ENCODE measurements around the gene MOB4.

MOB4 gene

GRCh38 chr2:197487385-197487784, 28.5 kb upstream of the MOB4 start:
- Mint-ChIP-seq H3K27me3 (ENCODE audit: low read depth, poor library complexity) (no peaks in the 10 kb centered on the region), H3K4me3 (no peak overlapping the region), H3K4me1 (no peaks in the 10 kb centered on the region), H3K27ac (no peak overlapping the region), H3K9me3 (peaks cover 8% of the 10 kb centered on the region), H3K36me3 (ENCODE audit: low read depth) (peaks cover 74% of the 10 kb centered on the region)
- DNase-seq = no peak
- no peak for TF ChIP-seq CTCF (IDR thresholded peaks at IDR 0.05)

GRCh38 chr2:197495433-197496134, 20.3 kb upstream of the MOB4 start:
- Mint-ChIP-seq H3K27ac (no peak overlapping the region), H3K4me3 (no peak overlapping the region), H3K9me3 (no peaks in the 10 kb centered on the region), H3K36me3 (ENCODE audit: low read depth) (peaks cover 59% of the 10 kb centered on the region), H3K27me3 (ENCODE audit: low read depth, poor library complexity) (no peaks in the 10 kb centered on the region), H3K4me1 (peaks cover 41% of the 10 kb centered on the region)
- DNase-seq = no peak
- no peak for TF ChIP-seq CTCF (IDR thresholded peaks at IDR 0.05)

GRCh38 chr2:197496695-197497094, 19.2 kb upstream of the MOB4 start:
- no peak for DNase-seq
- H3K27ac Mint-ChIP-seq = no peak overlapping the region
- TF ChIP-seq CTCF (IDR thresholded peaks at IDR 0.05) = no peak
- H3K4me1 Mint-ChIP-seq = peaks cover 52% of the 10 kb centered on the region
- H3K9me3 Mint-ChIP-seq = no peaks in the 10 kb centered on the region
- H3K4me3 Mint-ChIP-seq = peak overlapping the region; percentile 92
- H3K36me3 Mint-ChIP-seq (ENCODE audit: low read depth) = peaks cover 57% of the 10 kb centered on the region
- no peaks in the 10 kb centered on the region for H3K27me3 Mint-ChIP-seq (ENCODE audit: low read depth, poor library complexity)

- H3K4me1 Mint-ChIP-seq = peaks cover 59% of the 10 kb centered on the region
- no peaks in the 10 kb centered on the region for H3K9me3 Mint-ChIP-seq
- TF ChIP-seq CTCF (IDR thresholded peaks at IDR 0.05) = no peak
- DNase-seq = no peak
- H3K36me3 Mint-ChIP-seq (ENCODE audit: low read depth) = peaks cover 61% of the 10 kb centered on the region
- no peak overlapping the region for H3K27ac Mint-ChIP-seq
- H3K4me3 Mint-ChIP-seq = peak overlapping the region; percentile 92
- no peaks in the 10 kb centered on the region for H3K27me3 Mint-ChIP-seq (ENCODE audit: low read depth, poor library complexity)
These were observed 18.5 kb upstream of the MOB4 start for GRCh38 chr2:197497326-197497725.

- Mint-ChIP-seq H3K36me3 (ENCODE audit: low read depth) (peaks cover 61% of the 10 kb centered on the region), H3K4me1 (peaks cover 65% of the 10 kb centered on the region), H3K27me3 (ENCODE audit: low read depth, poor library complexity) (no peaks in the 10 kb centered on the region), H3K4me3 (peak overlapping the region; percentile 92), H3K27ac (peak overlapping the region; percentile 100), H3K9me3 (no peaks in the 10 kb centered on the region)
- TF ChIP-seq CTCF (IDR thresholded peaks at IDR 0.05) = no peak
- DNase-seq = no peak
These were observed 17.5 kb upstream of the MOB4 start for GRCh38 chr2:197498235-197498936.
